ENCODE data around the gene CCDC175.
A peak's percentile ranks its signal among the peaks of the same experiment; 100 is the strongest.

Gene CCDC175

GRCh38 chr14:59482541-59483331, 93.9 kb downstream of the CCDC175 start:
- DNase-seq (ENCODE audit: low spot score): no peak

DNA sequence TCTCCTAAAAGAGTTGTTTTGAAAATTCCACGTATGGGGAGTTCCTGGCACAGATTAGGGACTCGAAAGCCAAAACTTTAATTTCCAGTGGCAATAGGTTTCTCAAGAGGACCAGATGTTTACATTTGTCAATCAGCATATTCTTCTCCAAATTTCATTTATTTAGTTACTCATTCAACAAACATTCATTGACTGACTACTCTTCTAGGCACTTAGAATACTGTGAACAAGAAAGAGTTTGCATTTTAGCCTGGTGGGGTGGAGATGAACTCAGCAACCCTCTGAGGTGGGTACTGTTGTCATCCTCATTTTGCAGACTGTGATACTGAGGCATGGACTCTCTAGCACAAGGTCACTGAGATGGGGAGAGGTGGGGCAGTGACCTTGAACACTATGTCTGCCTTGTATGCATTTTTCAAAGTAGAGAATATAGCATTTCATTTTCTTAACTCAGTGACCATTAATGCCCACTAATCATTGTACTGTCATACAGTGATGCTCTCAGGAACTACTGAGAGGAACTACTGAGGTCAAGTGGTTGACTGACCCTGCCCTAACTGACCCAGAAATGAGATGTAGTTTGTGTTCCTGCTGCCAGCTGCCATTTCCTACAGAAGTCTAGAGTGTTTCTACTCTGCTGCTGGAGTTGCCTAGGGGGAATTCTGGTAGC, 94.6 kb downstream of the CCDC175 start:
- DNase-seq (ENCODE audit: low spot score): no peak

DNA sequence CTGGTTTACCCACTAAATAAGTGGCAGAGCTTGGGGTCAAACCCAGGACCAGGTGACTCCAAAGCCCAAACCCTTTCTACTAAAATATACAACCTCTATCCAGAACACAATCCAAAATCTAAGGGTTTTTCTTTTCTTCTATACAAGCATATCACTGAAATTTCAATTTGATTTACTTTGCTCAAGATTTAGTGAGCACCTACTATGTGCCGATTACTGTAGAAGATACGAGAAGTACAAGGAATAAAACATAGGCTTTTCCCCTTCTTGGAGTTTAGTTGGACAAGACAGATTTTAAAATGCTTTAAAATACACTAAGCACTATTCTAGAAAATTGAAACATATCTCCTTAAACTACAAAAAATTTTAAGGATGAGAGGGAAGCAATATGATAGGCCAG, 95.2 kb downstream of the CCDC175 start:
- no peak for DNase-seq (ENCODE audit: low spot score)

GRCh38 chr14:59480166-59480565, 96.4 kb downstream of the CCDC175 start:
- DNase-seq (ENCODE audit: low spot score): no peak

DNA sequence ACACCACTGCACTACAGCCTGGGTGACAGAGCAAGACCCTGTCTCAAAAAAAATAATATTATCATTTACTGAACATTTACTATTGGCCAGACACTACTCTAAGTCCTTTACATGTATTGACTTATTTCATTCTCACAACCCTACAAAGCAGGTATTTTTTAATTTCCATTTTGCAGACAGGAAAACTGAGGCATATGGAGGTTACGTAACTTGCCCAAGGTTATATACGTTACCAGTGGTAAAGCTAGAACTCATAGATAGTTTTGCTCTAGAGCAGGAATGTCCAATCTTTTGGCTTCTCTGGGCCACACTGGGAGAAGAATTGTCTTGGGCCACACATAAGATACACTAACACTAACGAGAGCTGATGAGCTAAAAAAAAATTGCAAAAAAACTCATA, 98.1 kb downstream of the CCDC175 start:
- no peak for DNase-seq (ENCODE audit: low spot score)

DNA sequence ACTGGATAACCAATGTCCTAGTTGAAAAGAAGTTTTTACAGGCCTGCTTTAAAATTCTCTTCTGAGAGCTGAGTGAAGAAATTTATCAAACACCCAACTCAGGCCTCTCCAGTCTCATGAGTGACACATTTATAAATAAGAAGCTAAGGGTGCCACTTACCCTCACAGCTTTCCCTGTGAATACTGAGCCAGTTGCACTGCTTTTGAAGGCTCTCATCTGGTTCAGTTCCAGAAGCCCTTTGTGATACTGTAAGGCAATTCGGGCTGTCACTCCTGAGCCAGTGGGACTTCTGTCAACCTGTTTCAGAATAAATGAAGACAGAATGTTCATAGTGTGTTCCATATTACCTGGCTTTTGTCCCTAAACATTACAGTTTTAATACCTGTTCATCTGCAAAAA, 100.9 kb downstream of the CCDC175 start:
- no peak for DNase-seq (ENCODE audit: low spot score)

GRCh38 chr14:59474172-59474571, 102.4 kb downstream of the CCDC175 start:
- DNase-seq (ENCODE audit: low spot score): no peak

DNA sequence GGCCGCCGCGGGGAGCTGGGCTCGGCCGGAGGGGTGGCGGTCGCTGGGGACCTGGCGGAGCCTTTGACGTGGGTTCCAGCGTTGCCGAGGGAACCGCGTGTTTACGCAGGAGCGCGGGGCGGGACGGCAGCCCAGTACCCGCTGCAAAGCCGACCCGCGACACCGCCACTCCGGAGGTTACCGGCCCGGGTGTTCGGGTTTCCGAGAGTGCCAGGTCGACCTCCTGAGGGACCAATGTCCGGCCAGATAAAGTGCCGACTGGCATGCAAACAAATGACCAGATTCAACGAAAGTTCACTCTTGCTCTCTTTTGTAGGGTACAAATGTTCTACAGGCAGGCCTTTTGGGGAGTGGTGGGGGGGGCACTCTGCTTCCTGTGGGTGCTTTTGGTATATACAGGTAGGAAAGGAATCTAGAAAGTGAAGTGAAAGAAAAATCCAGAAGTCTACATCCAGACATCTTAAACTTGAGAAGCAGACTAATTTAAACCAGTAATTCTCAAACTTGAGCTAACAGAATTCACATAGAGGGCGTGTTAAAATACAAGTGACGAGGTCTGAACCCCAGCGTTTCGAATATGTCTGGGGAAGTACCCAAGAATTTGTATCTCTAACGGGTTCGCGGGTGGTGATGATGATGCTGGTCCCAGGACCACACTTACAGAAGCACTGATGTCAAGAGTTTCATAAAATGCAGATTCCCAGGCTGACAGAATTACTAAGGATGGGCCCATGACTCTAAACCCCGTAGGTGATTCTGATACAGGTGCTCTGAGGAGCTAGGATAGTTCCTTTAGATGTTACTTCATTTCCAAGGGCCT, 111.1 kb downstream of the CCDC175 start, which contains the start of gene GPR135:
Gene GPR135, minus strand, starts transcription at position 65 of the 820 bp plus-strand sequence. CDS start 154 bp downstream, outside the sequence.
- DNase-seq (ENCODE audit: low spot score): peak; percentile 25

GRCh38 chr14:59464486-59465315, 111.9 kb downstream of the CCDC175 start:
- DNase-seq (ENCODE audit: low spot score): peak; percentile 29

GRCh38 chr14:59463787-59464485, 112.7 kb downstream of the CCDC175 start:
- DNase-seq (ENCODE audit: low spot score): peak; percentile 36

GRCh38 chr14:59461891-59462290, 114.7 kb downstream of the CCDC175 start:
- DNase-seq (ENCODE audit: low spot score): no peak

- no peak for DNase-seq (ENCODE audit: low spot score)
Measured at GRCh38 chr14:59460378-59460777, 116.2 kb downstream of the CCDC175 start.

GRCh38 chr14:59458486-59458885, 118.1 kb downstream of the CCDC175 start:
- DNase-seq (ENCODE audit: low spot score): no peak

GRCh38 chr14:59455411-59455810, 121.2 kb downstream of the CCDC175 start:
- no peak for DNase-seq (ENCODE audit: low spot score)
